Forelimb muscle (tissue), 1 donor: ENCODE results near the gene TRIO. TPM values are rescaled to one million over a fixed set of nuclear protein-coding genes. Genes with fewer than 3 reads are reported as not detected.
"Not testable (repeated sequence)": the region's sequence is repeated elsewhere in the genome, so short reads cannot be mapped to it uniquely, and the experiment has no call there.

ENCODE experiments used
- DNase-seq: peaks from one replicate; pipeline ENCODE4 v3.0.0-alpha.2; 2013; ENCODE audit warnings: low read depth
- polyA plus RNA-seq: library from polyadenylated mRNA; unstranded; fragments of 120-200 nt; gene quantifications from one replicate; pipeline ENCODE4 v1.2.1, GENCODE V29; 2013; ENCODE audit not compliant: insufficient read length

Gene TRIO
- 168 TPM for polyA plus RNA-seq

DNA sequence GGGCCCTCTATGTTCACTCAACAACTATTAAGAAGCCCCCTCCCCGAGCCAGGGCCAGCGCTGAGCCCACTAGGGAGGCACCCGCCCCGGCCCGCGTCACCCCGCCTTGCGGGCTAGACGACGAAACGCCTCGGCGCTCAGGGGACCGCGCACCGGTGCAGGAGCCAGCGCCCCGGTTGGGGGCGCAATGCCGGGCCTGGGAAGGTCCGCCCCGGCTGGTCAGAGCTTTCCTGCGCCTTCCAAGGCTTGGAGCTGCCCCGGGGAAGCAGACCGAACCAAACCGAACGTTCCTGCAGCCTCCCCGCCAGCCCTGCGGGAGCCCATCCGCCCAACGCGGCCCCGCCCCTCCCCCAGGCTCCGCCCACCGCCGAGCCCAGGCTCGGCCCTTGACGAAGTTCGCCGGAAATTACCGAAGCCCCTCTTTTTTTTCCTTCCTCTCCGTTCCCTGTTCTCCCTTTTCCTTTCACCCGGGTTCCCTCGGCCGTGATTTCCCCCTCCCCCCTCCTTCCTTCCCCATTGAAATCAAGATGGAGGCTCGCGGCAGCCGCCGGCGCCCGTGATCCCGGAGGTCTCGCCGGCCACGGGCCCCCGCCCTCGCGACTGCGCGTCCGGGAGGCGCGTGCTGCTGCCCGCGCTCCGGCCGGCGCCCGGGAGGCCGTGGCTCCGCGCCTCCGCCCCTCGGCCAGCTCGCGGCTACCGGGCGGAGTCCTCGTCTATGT, at the start of gene TRIO:
Gene TRIO, plus strand, starts transcription at position 516 of the 719 bp plus-strand sequence. CDS start 384 bp downstream, outside the sequence.
- peak; percentile 84 for DNase-seq

DNA sequence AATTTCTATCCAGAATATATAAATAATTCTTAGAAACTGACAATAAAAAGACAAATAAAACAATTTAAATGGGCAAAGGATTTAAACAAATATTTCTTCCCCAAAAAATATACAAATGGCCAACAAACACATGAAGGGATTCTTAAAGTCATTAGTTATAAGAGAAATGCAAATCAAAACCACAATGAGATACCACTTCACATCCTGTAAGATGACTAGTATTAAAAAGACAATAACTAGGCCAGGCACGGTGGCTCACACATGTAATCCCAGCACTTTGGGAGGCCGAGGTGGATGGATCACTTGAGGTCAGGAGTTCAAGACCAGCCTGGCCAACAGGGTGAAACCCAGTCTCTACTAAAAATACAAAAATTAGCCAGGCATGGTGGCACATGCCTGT, 45.8 kb upstream of the TRIO start:
- not testable (repeated sequence) for DNase-seq

DNA sequence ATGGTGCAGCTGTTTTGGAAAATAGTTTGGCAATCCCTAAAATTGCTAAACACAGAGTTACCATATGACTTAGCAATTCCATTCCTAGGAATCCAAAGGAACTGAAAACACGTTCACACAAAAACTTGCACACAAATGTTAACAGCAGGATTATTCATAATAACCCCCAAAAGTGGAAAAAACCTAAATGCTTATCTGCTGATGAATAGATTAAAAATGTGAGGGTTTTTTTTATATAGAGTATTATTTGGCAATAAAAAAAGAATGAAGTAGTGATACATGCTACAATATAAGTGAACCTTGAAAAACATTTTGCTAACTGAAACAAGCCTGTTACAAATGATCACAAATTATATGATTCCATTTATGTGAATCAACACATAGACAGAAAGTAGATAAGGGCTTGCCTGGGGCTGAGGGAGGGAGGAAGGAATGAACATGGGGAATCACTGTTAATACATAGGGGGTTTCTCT, 45.1 kb upstream of the TRIO start:
- DNase-seq: no peak

DNA sequence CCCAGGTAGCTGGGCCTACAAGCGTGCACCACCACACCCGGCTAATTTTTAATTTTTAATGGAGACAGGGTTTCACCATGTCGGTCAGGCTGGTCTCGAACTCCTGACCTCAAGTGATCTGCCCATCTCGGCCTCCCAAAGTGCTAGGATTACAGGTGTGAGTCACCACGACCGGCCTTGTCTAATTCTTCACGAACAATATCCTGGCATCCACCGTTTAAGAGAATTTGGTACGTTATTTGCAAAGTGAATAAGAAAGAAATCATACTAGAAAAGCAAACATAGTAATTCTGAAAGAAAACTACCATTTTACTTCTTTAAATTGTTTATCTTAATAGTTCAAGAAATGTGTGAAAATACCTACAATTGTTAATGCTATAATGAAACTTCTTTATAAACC, 42.9 kb upstream of the TRIO start:
- DNase-seq: no peak

DNA sequence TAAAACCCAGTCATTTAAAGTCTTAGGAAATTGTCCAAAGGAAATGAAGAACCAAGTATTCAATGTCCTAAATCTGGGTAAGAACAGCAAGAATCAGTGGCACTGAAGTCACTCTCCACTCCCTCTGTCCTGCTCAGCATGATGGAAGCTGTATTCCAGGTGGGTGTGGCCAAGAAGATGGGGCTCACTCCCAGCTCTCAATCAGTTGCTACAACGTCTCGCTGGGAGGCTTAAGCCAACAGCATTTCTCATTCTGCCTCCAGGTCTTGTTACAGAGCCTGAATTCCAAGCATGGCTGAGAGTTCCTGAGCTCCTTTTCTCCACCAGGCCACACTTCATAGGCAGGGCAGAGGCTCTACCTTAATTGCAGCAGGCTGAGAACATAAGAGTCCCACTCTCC, 41.2 kb upstream of the TRIO start:
- no peak for DNase-seq

DNA sequence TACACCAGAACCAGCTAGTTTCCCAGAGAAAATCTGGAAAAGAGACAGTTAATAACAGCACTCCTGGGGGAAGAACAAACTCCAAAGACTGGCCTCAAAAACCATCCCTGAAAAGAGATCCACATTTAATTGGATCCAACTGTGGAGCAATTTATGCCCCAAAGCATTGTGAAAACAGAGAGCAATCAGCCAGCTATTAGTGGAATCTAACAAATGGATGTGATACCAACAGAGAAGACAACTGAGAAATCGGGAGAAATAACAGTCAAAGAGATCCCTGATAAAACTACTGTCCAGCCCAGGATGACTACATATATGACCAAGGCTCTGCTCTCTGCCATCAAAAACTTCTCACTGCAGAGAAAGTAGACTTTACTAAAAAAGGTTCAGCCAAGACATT, 40.5 kb upstream of the TRIO start:
- no peak for DNase-seq

DNA sequence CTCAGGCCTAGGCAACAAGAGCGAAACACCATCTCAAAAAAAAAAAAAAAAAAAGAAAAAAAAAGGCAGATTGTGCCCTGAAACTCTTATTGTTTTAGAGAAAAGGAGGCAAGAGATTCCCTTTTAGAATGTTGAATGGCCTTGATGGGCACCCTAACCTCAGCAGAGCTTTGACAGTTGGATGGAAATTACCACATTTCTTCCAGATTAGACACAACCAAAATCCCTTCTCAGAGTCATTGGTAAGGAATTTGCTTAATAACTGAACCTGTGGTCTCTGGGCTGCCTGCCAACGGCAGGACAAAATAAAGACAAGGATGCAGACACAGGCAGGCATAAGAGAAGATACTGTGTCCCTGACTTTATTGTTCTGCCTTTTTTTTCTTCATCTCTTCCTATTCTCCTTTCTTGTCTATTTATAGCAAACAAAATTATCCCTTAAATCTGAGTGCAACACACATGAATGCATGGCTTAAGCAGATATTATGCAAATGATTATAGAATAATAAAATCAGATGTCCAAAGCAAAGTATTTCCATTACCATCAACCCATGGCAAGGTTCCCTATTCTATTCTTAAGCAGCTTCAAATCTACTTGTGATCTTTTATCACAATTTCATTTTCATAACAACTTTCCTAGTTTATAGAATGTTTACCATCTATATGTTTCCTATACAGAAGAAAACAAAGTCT, 37.3 kb upstream of the TRIO start:
- no peak for DNase-seq

DNA sequence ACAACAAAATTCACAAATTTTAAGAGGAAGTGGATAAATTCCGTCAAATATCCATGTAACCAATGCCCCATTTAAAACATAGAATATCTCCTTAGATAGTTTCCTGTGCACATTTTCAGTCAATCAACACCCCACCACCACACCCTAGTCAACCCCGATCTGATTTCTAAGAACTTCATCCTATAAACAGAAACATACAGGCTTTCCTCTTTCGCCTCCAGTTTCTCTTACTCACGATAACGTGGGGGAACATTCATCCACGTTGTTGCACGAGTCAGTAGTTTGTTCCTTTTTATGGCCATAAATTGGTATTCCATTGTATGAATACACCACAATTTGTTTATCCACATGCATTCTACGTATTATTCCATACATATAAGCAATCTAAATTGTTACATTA, 35.6 kb upstream of the TRIO start:
- no peak for DNase-seq

DNA sequence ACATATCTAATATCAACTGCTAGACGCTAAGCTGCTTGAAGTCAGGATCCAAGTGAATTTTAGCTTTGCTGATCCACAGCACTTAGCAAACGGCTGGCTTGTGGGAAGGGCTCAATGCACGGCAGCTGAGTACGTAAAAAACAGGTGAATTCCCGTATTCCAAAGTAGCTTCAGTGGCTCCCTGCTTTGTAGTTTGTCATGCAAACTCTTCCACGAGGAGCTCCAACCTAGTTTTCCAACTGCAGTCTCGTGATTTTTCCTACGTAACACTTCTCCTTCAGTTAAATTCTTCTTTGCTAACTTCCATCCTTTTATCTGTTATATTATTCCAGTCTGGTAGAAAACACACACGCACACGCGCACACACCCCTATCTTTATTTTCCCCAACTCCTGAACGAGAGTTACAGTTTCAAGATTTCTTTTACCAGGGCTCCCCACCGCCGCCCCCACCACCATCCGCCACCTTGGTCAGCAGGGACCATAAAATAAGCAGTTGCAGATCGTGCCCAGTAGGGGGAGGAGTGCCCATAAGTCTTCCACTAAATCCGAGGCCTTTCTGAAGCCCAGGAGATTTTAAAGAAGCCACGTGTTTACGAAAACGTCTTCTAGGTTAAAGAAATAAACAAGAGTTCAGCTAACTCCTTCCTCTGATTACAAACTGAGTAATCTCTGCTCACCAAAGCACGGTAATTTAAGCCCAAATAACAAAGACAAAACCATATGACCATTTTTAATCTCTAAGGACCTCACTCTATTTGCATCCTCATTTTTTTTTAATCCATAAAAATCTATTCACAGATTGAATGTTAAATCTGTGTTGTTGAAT, 34.8 kb upstream of the TRIO start:
- DNase-seq: peak; percentile 24

DNA sequence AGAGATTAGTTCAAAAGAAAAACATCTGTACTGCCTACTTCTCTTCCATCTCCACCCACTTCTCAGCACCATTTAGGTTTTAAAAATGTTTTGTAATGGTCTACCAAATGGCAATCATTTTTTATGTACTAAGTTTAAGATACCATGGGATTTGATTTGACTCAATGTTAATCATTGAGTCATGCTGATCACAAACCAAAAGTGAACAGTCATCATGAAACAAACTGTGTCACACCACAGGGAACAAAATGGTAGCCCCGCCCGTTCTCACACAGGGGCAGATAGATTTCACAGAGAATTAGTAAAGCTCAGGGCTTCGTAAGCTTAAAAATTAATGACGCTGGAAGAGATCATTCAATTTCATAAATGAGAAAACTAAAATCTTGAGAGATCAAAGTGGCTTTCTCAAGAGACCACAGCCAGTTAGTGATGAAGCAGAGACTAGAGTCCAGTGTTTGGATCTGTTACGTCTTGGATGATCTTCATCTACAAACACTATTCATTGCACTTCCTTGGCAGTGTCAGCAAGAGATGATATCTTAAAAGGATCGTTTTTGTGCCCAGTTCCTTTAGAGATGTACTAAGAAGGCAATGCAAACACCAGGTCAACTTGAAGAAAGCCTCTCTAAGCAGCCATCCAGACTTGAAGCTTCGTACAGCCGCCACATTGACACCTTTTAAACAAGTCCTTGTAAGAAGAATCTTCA, 33.9 kb upstream of the TRIO start:
- no peak for DNase-seq

DNA sequence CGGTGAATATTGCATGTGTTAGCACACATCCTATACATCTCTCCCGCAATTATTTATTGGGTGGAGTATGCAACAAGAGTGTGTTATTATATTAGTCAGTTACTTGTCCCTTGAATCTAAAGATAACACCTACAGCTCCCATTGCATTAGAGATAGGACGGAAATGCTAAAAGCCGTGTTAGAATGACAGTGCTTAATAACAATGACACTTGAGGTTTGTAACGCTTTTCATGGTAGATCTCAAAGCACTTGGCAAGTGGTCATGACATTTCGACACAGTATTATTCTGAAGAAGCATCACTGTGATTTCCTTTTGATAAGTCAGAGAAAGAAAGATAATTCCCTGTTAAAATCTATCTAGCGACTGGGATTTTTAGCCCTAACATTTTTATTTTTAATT, 33.4 kb upstream of the TRIO start:
- DNase-seq: no peak

DNA sequence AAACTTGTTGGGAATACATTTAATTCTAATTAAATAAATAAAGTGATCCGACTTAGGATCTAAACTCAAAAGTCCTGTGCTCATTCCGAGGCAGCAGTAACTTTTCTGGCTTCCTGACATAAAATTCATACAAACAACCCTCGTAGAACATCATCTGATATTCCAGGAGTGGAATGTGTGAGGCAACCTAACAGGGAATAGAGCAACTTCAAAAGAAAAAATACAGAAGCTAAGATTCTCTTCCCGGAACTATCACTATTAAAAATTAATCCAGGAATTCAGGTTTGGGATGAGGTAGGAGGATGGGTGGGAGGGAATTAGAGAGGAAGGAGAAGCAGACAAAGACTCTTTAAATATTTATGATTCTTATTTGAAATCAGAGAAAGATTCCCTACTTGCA, 32.9 kb upstream of the TRIO start:
- no peak for DNase-seq

DNA sequence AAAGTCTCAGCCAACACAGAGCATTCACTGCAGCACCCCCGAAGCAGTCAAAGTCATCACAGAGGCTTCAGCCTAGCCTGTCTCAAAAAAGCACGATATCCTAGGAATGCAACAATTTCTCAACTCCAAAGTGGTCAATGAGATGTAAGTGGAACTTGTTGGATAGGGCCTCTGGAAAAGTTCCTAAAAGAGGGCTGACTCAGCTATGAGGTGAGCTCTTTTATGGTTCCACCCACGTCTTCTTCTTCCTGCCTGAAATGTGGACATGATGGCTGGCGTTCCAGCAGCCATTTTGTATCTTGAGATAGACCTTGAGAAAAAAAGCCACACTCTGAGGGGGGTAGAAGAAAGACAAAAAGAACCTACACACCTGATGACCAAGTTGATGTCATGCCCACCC, 32.5 kb upstream of the TRIO start:
- no peak for DNase-seq

DNA sequence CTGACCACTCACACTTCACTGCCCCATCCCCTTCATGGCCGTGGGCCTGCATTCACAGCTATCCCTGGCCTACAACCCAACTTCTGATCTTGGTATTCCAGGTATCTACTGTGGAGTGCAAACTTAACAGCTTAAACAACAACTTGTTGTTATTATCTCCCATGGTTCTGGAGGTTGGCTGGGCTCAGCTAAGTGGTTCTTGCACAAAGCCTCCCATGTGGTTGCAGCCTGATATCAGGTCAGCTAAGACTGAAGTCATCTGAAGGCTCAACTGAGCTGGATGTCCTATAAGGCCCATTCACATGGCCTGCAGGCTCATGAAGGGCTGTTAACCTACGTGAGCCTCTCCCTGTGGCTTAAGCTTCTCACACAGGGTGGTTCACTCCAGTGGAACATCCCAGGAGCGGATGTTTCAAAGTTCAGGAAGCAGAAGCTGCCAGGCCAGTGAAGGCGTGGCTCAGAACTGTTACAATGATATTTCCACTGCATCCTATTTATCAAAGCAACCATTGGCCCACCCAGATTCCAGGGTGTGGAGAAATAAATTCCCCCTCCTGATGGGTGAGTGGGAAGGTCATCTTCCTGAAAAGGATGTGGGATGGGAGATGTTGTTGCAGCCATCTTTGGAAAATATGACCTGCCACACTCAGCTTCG, 30.0 kb upstream of the TRIO start:
- no peak for DNase-seq

DNA sequence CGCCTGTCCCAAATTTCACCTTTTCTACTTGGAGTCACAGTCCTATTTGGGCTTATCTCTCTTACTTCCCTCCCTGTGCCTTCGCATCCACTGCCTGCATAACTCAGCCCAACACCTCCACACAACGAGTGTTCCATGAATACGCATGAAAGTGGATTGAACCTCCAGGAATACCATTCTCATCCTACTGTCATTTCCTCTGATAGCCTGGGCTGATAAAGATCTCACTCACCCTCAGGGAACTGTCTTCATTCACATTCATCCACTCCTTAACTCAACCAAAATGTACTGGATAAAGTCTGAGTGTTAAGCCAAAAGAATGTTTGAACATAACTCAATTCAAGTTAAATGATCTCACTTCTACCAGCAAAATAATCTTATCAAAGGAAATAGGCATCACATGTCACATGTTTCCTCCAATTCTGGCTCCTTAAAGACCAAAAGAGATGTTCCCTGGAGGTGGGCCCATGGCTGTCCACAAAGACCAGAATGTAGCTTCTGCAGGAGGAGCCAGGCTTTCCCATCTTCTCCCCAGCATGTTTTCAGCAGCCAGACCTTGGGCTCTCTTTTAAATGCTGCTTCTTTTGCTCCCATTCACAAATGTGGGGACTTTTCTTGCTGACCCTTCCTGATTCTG, 28.4 kb upstream of the TRIO start:
- no peak for DNase-seq

DNA sequence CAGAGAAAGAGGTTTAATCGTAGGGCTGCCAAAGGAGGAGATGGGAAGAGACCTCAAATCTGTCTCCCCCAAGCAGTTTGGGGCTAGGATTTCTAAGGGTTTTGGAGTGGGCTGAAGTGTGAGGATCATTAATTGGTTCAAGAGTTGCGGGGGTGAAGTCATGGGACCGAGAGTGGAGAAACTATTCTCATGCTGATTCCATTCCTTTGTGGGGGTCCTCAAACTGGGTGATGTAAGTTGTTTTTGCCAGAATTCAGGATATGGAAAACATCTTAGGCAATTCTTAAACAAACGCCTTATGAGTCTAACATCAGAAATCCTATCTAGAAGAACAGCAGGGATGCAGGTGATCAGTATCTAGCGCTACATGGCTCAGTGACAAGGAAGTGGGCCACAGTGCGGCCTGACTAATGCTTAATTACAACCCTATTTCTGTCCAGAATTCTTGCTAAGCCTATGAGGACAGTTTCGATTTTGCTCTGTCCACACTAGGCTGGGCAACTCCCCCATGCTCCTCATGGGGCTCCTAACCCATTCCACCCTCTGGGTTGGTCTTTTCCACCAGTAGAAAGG, 27.7 kb upstream of the TRIO start:
- no peak for DNase-seq

DNA sequence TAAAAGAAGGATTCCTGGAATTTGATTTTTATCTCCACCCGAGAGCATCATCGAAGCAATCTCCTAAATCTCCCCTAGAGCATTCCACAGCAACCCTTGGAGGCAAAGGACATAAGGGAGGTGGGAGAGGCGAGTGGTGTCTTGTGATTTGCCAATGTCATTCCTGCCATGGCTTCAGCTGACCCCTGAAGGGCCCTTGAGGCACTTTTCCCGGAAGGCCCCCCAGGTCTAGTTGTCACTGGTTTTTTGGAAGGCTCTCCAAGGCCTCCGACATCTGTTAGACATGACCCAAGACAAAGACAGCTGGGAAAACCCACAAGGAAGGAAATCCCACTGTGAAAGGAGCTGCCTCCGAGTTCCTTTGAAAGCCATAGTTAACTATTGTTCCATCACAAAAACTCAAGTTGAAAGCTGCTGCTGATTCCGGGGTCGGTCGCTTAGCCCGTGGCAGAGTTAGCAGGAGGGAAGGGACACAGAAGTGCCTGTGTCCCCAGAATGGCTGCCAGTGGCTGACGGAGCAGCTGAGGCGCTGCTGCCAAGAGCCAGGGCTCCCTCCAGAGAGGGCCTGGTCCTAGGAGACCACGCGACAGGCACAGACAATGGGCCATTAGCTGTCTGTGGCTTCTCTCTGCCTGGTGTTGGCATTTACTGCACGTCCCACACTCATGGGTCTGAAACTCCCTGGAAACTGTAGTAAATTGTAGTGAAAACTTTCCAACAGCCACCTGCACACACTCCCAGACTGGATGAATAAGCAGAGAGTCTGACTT, 24.4 kb upstream of the TRIO start:
- DNase-seq: no peak

DNA sequence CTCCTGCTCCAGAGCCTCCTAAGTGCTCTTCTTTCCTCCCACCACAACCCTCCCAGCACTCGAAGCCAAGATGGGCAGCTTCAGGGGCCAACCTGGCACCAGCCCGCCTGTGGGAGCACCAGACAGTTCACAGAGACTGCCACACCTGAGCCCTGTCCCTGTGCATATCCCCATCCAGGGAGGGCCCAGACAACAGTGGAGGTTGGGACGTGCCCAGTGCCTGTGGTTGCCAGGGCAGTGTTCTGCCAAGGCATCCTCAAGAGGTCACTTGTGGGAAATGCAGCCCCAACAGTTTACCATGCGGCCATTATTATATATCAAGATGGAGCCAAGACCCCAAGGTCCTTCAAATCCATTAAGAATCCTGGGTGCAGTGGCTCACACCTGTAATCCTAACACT, 23.0 kb upstream of the TRIO start:
- no peak for DNase-seq

DNA sequence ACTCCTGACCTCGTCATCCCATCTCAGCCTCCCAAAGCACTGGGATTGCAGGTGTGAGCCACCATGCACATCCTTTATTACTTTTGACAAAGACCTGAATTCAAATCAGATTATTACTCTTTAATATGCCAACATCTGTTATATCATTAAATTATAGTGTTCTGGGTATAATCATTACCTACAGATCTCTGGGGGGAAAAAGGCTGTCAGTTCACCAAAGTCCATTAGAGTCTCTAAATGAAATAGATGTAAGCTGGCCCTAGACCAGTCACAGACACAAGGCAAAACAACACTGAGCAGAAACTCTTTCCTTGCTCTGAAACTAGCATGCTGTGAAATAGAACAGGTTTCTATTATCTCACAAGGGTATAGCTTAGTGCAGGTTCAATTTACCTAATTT, 21.6 kb upstream of the TRIO start:
- no peak for DNase-seq

DNA sequence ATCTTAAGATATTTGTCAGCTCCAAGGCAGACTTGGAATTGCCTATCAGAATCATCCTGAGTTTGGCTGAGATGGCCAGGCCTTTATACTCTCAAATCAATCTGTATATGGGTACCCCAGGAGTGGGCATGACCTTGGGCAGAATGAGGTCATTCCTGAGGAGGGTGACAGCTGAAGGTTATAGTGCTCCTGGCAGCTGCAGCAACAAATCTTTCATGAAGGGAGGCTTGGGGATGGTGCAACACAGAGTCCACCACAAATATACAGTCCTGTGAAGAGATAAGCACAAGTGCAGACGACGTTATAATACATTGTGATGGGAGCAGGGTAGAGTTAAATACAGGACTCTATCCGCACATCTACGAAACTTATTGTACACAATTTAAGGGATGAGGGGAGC, 21.1 kb upstream of the TRIO start:
- no peak for DNase-seq
